SKM-1 treated with dmso at 0.1 percent for 144 hours (cell line): ENCODE measurements around the gene TTLL10.
"Not testable (repeated sequence)": the region's sequence is repeated elsewhere in the genome, so short reads cannot be mapped to it uniquely, and the experiment has no call there.

Experiments used
- DNase-seq: peaks from one replicate; lab custom pipeline; 2025; ENCODE audit not compliant: unreplicated experiment; lab: John Stamatoyannopoulos, UW

Gene TTLL10

GRCh38 chr1:1141244-1141910 lies 32.3 kb upstream of the TTLL10 start:
- no peak for DNase-seq

GRCh38 chr1:1141911-1142250 lies 31.8 kb upstream of the TTLL10 start:
- no peak for DNase-seq

GRCh38 chr1:1142352-1142751 lies 31.3 kb upstream of the TTLL10 start:
- not testable (repeated sequence) for DNase-seq

- no peak for DNase-seq
These were observed 30.8 kb upstream of the TTLL10 start for GRCh38 chr1:1142844-1143243.

GRCh38 chr1:1143636-1144035 lies 30.0 kb upstream of the TTLL10 start:
- no peak for DNase-seq

- DNase-seq: no peak
These were observed 29.4 kb upstream of the TTLL10 start for GRCh38 chr1:1144122-1144842.

GRCh38 chr1:1144843-1145546 lies 28.7 kb upstream of the TTLL10 start:
- DNase-seq: no peak

GRCh38 chr1:1145547-1145914 lies 28.1 kb upstream of the TTLL10 start:
- no peak for DNase-seq

- no peak for DNase-seq
These were observed 27.7 kb upstream of the TTLL10 start for GRCh38 chr1:1146026-1146425.

- DNase-seq: no peak
These were observed 27.1 kb upstream of the TTLL10 start for GRCh38 chr1:1146596-1146995.

GRCh38 chr1:1148061-1148460 lies 25.6 kb upstream of the TTLL10 start:
- no peak for DNase-seq

- DNase-seq: no peak
These were observed 25.1 kb upstream of the TTLL10 start for GRCh38 chr1:1148569-1148968.

- DNase-seq: no peak
These were observed 24.3 kb upstream of the TTLL10 start for GRCh38 chr1:1149416-1149815.

GRCh38 chr1:1150100-1150499 lies 23.6 kb upstream of the TTLL10 start:
- no peak for DNase-seq

GRCh38 chr1:1151306-1151705 lies 22.4 kb upstream of the TTLL10 start:
- DNase-seq: no peak

- not testable (repeated sequence) for DNase-seq
These were observed 21.2 kb upstream of the TTLL10 start for GRCh38 chr1:1152431-1152830.

- DNase-seq: not testable (repeated sequence)
These were observed 20.5 kb upstream of the TTLL10 start for GRCh38 chr1:1153215-1153614.

GRCh38 chr1:1153874-1154273 lies 19.8 kb upstream of the TTLL10 start:
- no peak for DNase-seq

GRCh38 chr1:1155258-1155657 lies 18.4 kb upstream of the TTLL10 start:
- no peak for DNase-seq

- no peak for DNase-seq
These were observed 17.3 kb upstream of the TTLL10 start for GRCh38 chr1:1156140-1157032.

- no peak for DNase-seq
These were observed 16.7 kb upstream of the TTLL10 start for GRCh38 chr1:1157033-1157365.
